Stimulated activated CD8-positive, alpha-beta memory T cell treated with anti-CD3 and anti-CD28 coated beads, Interleukin-7, amount 100 ng/mL, for 4 hours (primary cell): ENCODE measurements around the gene NR2F1-AS1.
"Not testable (repeated sequence)": the region's sequence is repeated elsewhere in the genome, so short reads cannot be mapped to it uniquely, and the experiment has no call there.

ENCODE experiments used
- DNase-seq, 2 donors: peaks; one replicate each; pipeline ENCODE4 v3.0.0-alpha.2; 2020; ENCODE audit warnings: low read depth in 2 of 2

Gene NR2F1-AS1

DNA sequence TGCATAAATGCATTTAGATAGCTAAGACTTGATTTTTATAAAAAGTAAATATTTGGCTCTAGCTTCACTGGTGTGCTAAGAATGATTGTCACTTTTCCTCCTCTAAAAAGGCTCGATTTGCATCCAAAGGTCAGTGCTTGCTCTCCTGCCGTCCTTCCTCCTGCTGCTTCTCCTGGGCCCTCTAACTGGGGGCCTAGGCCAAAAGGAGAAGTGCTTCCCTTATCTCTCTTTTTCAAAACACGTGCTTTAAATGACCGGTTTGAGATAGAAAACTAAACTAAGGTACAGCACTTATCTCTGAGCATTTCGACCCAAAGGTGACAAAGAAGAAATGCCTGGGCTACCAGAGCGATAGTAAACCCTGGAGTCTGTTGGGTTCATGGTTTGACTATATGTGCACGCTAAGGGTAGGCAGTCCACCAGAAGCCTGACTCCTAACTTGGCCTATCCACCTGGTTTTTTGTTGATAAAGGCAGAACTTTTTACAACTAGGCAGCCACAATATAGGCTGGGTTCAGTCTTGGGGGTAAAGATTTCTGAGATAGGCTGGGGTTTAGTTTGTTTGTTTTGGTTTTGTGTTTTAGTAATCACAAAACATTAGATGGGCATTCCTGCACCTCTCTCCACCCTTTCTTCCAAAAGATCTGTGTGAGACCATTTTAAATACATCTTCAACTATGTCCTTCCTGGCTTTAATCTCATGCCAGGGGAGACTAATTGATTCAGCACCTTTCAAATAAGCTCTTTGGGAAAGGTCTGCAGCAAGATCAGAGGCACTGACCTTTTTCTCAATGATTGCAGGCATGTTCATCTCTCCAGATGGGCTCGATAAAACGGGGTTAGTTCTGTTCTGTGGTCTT, 3.8 kb downstream of the NR2F1-AS1 start:
- no peak for DNase-seq

- DNase-seq: no peak
Measured at GRCh38 chr5:93575461-93576414, 5.3 kb downstream of the NR2F1-AS1 start.

- DNase-seq: no peak
Measured at GRCh38 chr5:93574491-93575305, 6.3 kb downstream of the NR2F1-AS1 start.

DNA sequence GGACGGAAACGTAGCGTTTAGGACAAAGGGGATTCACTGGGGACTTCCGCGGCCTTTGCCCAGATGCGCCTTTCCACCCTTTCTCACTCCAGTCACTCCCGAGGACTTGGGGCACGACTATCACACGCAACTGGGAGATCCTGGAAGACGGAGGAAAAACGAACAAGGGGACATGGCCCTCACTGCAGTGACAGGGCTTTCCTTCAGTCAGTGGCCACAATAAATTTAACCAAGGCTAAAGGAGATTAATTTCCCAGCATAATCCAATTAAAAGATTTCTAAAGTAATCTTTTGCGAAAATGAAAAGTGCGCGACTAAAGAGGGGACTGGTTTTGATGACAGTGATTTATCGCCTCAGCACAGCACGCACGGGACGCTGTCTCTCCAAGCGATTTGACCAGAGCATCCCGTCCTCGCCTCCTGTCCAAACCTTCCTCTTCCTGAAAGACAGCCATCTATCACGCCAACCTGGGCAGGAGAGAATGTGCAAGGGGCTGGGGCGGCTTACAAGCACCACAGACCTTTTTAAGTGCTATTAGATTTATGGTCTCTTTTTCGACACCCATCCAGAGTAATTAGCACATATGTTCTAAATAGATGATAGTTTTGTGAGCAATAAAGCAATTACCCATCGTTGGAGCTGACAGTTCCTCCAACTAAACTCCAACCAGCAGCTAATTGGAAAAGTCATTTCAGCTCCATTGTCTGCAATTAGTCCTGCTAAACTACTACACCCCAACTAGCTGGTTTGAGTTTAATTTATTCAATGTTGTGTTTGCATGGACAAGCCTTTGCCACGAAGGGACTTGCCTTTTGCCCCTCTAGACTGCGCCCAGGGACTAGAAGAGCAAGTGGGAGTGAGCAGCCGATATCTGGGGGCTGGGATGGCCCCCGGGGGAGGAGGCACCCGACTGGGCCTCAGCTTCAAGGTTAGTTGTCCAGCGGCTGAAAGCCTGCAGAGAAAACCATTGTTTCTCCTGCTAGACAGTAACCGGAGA, 7.4 kb downstream of the NR2F1-AS1 start:
- no peak for DNase-seq

DNA sequence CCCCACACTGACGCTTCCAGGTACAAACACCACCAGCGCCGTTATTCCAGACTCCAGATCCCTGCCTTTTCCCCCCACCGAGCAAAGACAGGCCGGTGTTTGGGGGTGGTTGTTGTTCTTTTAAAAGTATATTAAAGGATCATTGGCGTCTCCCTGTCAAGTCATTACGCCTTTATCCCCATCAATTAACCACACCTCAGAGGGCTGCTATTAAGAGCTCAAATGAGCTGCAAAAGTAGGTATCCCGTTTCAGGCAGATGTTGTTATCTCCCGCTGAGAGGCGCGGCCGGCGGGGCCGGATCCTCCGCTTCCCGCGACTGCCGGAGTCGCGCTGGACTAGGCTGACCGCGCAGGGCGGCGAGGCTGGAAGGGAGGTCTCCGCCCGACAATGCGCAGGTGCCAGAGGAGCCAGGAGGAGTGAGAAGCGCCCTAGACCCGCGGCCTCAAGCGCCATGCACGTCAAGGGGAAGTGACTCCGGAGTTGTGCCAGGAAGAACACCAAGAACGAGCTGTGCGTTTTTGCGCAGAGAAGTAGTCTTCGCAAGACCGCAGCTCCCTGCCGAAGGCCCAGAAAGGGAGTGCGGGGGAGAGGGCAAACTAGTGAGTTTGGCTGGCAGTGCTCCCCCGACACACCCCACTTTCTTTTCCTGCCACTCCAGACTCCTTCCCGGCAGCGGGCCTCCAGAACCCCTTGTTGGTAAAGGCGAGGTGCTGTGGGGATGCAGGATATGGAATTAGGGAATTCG, 8.2 kb downstream of the NR2F1-AS1 start:
- no peak for DNase-seq

DNA sequence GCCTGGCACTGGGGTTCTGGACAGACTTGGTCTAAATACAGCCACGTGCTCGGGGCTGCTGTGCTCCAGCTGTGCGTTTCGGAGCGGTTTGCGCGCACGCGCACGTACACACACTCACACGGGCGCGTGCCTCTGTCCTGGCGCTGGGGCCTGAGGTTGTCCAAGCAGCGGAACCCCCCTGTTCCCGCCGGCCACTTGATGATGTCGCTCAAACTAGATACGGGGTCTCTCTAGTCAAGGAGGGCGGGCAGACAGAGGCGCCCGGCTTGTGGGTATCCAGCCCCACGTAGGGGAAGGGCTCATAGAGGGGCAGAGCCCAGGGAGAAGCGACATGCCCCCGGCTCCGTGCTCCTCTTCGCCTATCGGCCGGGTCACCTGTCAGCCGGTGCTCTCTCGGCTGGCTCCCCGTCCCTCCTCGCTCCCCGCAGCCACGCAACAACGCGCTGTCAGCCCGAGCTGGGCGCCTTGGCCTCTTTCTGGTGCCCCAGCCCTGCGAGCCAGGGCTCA, 8.9 kb downstream of the NR2F1-AS1 start:
- DNase-seq: no peak

DNA sequence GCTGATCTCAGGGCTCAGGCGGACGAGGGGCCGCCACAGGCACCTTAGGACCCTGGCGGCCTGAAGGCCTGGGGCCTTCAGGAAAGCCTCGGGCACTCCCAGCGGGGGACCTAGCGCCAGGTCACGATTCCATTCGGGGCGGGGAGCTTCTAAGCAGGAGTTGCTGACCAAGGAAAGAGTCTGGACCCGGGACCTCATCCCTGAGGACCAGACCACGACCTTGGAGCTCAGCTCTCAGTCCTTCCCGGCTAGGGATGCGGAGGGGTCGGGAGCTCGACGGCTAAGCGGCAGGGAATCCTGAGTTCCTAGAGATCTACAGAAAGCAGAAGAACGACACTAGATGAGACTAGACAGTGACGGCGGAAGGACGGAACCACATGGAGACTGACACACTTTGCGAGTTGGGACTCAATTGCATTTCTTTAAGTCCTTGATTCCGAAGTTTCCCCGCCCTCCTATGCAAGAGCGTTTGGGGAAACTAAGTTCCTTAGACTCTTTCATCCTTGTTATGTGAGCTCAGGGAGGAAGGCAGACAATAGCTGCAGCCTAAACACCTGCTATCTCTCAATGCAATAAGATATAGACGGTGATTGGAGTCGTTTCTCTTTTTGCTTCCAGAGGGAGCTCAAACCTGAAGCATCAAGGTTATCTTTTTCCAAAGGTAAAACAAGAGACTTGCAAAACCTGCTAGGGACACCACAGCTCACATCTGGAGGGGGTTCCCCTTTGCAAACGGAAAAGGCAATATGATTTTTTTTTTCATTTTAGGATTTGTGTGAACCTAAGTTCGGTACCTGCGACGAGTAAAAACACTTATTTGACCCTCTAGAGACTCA, 9.7 kb downstream of the NR2F1-AS1 start:
- DNase-seq: no peak

GRCh38 chr5:93570294-93571113, 10.5 kb downstream of the NR2F1-AS1 start:
- no peak for DNase-seq

- no peak for DNase-seq
Measured at GRCh38 chr5:93569300-93570160, 11.5 kb downstream of the NR2F1-AS1 start.

DNA sequence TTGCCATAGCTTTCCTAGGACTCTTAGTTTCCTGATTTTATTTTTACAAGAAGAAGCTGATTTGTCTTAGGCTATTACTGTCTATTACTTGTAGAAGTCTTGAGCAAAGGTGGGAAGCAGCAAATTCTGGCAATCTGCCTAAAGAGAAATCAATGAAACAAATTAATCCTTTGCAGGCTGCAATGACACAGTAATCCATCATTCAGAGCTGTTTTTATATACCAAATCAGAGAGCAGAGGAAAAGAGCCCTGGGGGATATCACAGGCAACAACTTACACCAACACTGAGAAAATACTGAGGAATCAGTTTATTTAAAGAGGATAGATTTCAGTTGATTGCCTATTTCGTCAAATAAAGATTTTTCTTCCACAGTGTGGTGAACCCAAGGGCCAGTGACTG, 13.6 kb downstream of the NR2F1-AS1 start:
- no peak for DNase-seq

DNA sequence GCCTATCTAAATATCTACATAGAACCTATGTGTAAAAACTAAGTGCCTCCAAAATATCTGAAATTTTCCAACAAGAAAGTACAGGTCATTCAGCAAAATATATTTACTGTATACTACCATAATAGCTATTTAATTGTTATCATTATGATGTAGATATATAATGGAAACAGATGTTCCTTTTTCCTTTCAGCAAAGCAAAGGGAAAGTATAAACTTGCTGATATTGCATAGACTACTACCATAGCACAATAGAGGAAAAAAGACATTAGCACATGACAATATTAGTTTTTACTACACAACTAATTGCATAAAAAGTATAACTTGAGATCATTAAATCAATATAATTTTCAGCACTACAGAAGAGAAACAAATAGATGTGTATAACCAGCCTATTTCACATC, 14.9 kb downstream of the NR2F1-AS1 start:
- no peak for DNase-seq

- DNase-seq: no peak
Measured at GRCh38 chr5:93557021-93557604, 23.9 kb downstream of the NR2F1-AS1 start.

GRCh38 chr5:93549594-93549993, 31.4 kb downstream of the NR2F1-AS1 start:
- DNase-seq: not testable (repeated sequence)

GRCh38 chr5:93545872-93546271, 35.1 kb downstream of the NR2F1-AS1 start:
- DNase-seq: no peak

DNA sequence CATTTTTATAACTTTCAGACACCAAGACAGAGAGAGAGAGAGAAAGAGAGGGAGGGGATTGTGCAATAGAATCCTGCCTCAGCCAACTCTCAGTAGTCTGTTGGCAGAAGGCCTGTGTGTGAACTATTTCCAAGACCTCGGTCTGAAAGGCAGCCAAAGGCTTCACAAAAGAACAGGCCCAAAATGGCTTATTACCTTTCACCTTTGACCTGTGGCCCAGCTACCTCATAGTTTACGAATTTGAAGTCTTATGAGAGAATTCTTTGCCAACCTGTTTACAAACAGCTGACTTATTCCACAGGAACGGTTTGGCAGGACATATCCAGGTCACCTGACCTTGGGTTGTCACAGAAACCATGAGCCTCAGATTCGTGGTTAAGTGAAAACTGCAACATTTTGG, 48.6 kb downstream of the NR2F1-AS1 start:
- DNase-seq: no peak

GRCh38 chr5:93521815-93522214, 59.2 kb downstream of the NR2F1-AS1 start:
- DNase-seq: not testable (repeated sequence)
